ENCODE measurements around the gene TUBD1. TPM values are rescaled to one million over a fixed set of nuclear protein-coding genes. Genes with fewer than 3 reads are reported as not detected.
A peak's percentile ranks its signal among the peaks of the same experiment; 100 is the strongest.

Gene TUBD1
- total and polyA plus RNA-seq, 2 of the 13 experiments (the other 11 are each of a cell fraction or from before 2014, with no cell fraction given), result 18.2 to 25.9 TPM

- TF ChIP-seq ZNF556 (CRISPR knock-in tag; IDR thresholded peaks at IDR 0.05; ENCODE audit: borderline replicate concordance) (no peak), ZBTB37 (CRISPR knock-in tag; IDR thresholded peaks at IDR 0.05) (no peak), SSRP1 (CRISPR knock-in tag; IDR thresholded peaks at IDR 0.05) (0 out of 2 replicates have a peak, but pooled peaks have one; percentile 62), ZMYM2 (CRISPR knock-in tag; IDR thresholded peaks at IDR 0.05) (no peak), HOXA7 (CRISPR knock-in tag; IDR thresholded peaks at IDR 0.05) (no peak), IKZF5 (CRISPR knock-in tag; IDR thresholded peaks at IDR 0.05) (no peak), FOXJ3 (CRISPR knock-in tag; IDR thresholded peaks at IDR 0.05; ENCODE audit: borderline replicate concordance) (0 out of 2 replicates have a peak, but pooled peaks have one; percentile 6), NFKBIZ (CRISPR knock-in tag; IDR thresholded peaks at IDR 0.05) (peak; percentile 86), RBM22 (optimal IDR thresholded peaks at IDR 0.05; ENCODE audit: low read length) (peak; percentile 94), ZNF609 (CRISPR knock-in tag; IDR thresholded peaks at IDR 0.05; ENCODE audit: borderline replicate concordance) (no peak; the same call in 1 of the 2 replicates), SUZ12 (IDR thresholded peaks at IDR 0.05; ENCODE audit: low read depth, low read length) (no peak), SP1 (IDR thresholded peaks at IDR 0.05) (no peak), SP1 (CRISPR knock-in tag; IDR thresholded peaks at IDR 0.05) (0 out of 2 replicates have a peak, but pooled peaks have one; percentile 17), ZSCAN12 (CRISPR knock-in tag; IDR thresholded peaks at IDR 0.05) (no peak), ZFP36L2 (CRISPR knock-in tag; IDR thresholded peaks at IDR 0.05) (no peak), ZNF143 (CRISPR knock-in tag; IDR thresholded peaks at IDR 0.05) (no peak), FOXO4 (CRISPR knock-in tag; conservative IDR thresholded peaks at IDR 0.05) (no peak), E2F2 (CRISPR knock-in tag; IDR thresholded peaks at IDR 0.05; ENCODE audit: borderline replicate concordance) (no peak)
Observed at GRCh38 chr17:59845595-59846393, 46.9 kb downstream of the TUBD1 start (continued).
